Right renal pelvis (tissue), 4 donors: ENCODE data around the gene VAV1. TPM values are rescaled to one million over a fixed set of nuclear protein-coding genes. Genes with fewer than 3 reads are reported as not detected.
"Not testable (repeated sequence)": the region's sequence is repeated elsewhere in the genome, so short reads cannot be mapped to it uniquely, and the experiment has no call there.

Source experiments
- DNase-seq, 4 donors: peaks; one replicate each; pipeline ENCODE4 v3.0.0-alpha.2; 2013; ENCODE audit warnings: low read depth in 4 of 4, low spot score in 3 of 4, missing footprints in 1 of 4
- polyA plus RNA-seq, 4 donors: library from polyadenylated mRNA; unstranded; fragments of 120-200 nt; gene quantifications; one replicate each; pipeline ENCODE4 v1.2.1, GENCODE V29; 2013; ENCODE audit not compliant: insufficient read length in 4 of 4

VAV1 gene
- polyA plus RNA-seq, 4 donors = 1.2 to 1.7 (median 1.4) TPM

GRCh38 chr19:6778386-6778785 lies 5.9 kb downstream of the VAV1 start:
- DNase-seq = no peak

DNA sequence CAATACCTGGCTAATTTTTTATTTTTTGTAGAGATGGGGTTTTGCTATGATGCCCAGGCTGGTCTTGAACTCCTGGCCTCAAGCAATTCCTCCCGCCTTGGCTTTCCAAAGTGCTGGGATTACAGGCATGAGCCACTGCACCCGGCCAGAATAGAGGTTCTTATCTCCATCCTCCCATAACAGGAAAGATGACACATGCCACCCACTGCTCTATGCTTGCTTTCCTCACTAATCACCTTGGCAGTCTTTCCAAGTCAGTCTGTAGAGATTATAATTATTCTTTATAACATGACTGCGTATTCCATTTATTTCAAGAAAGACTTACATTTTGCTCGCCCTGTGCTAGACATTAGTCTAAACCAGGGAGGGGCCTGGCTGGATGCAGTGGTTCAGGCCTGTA lies 6.7 kb downstream of the VAV1 start:
- DNase-seq = no peak

GRCh38 chr19:6787393-6787792 lies 14.9 kb downstream of the VAV1 start:
- DNase-seq = no peak

DNA sequence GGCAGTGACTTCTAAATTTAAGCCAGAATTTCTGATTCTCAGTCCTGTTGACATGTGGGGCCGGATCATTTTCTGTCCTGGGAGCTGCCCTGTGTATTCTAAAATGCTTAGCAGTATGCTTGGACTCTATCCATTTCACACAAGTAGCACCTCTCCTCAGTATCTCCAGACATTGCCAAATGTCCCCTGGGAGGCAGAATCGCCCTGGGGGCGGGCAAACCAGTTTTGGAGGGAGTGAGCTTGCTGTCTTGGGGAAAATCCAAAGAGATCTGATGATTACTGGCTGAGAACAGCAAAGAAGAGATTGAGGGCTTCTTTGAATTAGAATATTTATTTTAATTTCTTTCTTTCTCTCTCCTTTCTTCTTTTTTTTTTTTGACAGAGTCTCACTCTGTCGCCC lies 16.4 kb downstream of the VAV1 start:
- DNase-seq = no peak

DNA sequence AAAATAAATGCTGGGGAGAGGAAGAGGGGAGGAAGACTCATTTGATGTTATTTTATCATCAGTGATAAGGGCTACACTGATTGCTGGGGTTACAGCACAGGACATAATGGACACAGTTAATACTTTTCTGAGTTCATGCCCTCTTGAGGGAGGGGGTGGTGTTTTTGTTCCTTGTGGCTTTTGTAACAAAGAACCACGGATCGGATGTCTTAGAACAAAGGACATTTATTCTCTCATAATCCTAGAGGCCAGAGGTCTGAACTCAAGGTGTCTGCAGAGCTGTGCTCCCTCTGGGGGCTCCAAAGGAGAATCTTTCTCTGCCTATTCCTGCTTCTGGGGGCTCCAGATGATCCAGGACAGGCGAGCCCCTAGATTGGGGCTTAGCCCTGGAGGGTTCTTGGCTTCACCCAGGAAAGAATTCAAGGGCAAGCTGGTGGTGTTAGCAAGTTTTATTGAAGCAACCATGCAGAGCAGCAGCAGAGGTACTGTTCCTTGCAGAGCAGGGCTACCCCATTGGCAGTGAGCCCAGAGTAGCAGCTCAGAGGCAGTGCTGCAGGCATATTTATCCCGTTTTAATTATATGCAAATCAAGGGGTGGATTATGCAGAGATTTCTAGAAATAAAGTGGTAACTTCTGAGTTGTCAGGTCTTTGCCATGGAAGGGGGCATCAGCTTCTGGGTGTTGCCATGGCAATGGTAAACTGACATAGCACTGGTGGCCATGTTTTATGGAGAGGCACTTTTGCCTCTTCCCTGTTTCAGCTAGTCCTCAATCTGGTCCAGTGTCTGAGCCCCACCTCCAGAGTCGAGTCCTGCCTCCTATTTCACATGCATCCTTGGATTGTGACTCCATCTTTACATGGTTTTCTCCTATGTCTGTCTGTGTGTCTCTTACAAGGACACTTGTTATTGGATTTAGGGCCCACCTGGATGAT lies 18.0 kb downstream of the VAV1 start:
- no peak for DNase-seq

GRCh38 chr19:6791237-6791636 lies 18.7 kb downstream of the VAV1 start:
- no peak for DNase-seq

GRCh38 chr19:6793411-6793810 lies 20.9 kb downstream of the VAV1 start:
- DNase-seq = no peak

DNA sequence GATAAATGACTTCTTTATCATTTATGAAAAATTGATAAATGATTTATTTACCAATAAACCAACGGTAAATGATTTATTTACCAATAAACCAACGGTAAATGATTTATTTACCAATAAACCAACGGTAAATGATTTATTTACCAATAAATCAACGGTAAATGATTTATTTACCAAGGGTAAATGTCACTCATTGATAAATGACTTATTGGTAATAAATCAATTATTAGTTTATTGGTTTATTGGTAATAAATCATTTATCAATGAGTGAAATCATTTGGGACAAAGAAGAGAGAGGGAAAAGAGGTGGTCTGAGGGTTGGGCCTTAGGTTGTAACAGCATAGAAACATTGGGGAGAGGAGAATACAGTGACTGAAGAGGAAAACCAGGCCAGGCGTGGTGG lies 21.5 kb downstream of the VAV1 start:
- no peak for DNase-seq

- DNase-seq = no peak
Observed at GRCh38 chr19:6794686-6795431, 22.4 kb downstream of the VAV1 start.

DNA sequence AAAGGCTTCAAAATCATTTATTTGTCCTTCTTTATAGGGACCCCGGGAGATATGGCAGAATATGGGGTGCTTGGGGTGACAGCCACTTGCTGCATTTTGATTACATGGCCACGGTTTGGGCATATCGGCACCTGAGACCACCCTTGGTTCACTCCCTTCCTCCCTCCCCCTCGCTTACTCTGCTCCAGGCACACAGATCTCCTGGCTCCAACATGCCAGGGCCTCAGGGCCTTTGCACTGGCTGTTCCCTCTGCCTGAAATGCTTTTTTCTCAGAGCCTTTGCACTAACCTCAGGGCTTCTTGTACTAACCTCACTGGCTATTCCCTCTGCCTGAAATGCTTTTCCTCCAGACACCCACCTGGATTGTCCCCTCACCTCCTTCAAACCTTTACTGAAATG lies 23.8 kb downstream of the VAV1 start:
- no peak for DNase-seq

DNA sequence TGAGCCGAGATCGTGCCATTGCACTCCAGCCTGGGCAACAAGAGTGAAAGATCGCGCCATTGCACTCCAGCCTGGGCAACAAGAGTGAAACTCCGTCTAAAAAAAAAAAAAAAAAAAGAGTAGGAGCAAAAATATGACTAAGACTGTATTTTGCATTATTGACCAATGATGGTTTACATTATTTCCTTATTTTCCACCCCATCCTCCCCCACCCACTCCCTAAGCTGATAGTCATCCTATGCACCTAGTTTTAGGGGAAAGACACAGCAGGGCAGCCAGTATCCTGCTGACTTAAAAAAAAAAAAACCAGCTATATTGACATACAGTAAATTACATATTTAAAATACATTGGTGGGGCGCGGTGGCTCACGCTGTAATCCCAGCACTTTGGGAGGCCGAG lies 25.1 kb downstream of the VAV1 start:
- DNase-seq = no peak

DNA sequence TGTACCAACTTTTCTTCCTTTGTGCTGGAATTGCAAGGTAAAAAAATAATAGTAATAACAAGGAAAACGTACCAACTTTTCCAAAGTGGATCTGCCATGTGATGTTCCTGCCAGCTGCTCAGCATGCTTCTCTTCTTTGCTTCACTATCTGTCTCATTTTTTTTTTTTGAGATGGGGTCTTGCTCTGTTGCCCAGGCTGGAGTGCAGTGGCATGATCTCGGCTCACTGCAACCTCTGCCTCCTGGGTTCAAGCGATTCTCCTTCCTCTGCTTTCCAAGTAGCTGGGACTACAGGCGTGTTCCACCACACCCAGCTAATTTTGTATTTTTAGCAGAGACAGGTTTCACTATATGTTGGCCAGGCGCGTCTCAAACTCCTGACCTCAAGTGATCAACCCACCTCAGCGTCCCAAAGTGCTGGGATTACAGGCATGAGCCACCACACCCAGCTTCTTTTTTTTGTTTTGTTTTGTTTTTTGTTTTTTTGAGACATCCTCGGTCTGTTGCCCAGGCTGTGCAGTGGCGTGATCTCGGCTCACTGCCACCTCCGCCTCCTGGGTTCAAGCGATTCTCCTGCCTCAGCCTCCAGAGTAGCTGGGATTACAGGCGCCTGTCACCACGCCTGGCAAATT lies 27.8 kb downstream of the VAV1 start:
- not testable (repeated sequence) for DNase-seq

- no peak for DNase-seq
Observed at GRCh38 chr19:6800991-6801484, 28.5 kb downstream of the VAV1 start.

GRCh38 chr19:6801485-6802086 lies 29.1 kb downstream of the VAV1 start:
- peak in 2 of 4 donors; percentile 2 to 9 for DNase-seq

DNA sequence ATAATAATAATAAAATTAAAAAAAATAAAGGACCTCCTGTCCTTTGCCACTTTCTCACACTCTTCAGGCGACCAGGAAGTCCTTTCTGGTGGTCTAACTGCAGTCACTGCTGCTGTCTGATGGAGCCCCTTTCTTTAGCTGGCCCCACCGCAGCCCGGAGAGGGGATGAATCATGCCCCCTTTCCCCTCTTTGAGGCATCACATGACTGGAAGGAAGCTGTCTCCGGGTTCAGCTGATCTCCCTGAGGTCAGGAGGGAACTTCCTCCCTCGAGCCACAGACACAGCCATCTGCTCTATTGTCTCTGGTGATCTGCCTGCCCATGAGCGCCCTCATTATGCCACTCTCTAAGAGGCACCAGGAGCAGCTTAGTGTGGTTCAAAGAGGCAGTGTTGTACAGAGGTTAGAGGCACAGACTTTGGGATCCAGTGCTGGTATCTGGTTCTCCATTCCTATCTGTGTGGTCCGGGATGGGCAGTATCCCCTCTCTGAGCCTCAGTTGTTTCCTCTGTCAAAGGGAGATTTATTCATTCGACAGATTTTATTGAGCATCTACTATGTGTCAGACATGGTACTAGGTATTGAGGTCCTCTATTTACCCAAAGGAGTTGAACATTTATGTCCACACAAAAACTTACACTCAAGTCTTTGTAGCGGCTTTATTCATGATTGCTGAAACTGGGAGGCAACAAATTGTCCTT lies 30.0 kb downstream of the VAV1 start:
- DNase-seq = no peak

DNA sequence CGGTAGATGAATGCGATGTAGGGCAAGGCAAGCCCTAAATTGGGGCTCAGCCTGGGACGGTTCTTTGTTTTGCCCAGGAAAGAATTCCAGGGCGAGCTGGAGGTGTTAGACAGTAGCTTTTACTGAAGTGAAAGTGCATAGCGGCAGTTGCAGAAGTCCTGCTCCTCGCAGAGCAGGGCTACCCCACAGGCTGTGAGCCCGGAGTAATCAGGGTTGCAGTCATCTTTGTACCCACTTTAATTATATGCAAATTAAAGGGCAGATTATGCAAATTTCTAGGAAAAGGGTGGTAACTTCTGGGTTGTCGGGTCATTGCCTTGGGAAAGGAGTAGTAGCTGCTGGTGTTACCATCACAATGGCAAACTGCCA lies 30.5 kb downstream of the VAV1 start:
- DNase-seq = no peak

- DNase-seq = no peak
Observed at GRCh38 chr19:6806488-6806887, 34.0 kb downstream of the VAV1 start.

DNA sequence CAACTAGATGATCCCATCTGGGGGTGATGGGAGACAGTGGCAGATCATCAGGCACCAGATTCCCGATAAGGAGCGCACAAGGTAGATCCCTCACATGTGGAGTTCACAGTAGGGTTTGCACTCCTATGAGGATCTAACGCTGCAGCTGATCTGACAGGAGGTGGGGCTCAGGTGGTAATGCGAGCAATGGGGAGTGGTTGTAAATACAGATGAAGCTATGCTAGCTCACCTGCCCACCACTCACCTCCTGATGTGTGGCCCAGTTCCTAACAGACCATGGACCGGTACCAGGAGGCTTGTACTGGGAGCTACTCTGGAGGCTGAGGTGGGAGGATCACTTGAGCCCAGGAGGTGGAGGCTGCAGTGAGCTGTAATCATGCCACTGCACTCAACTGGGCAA lies 34.8 kb downstream of the VAV1 start:
- DNase-seq = no peak

GRCh38 chr19:6808494-6808893 lies 36.0 kb downstream of the VAV1 start:
- DNase-seq = no peak

DNA sequence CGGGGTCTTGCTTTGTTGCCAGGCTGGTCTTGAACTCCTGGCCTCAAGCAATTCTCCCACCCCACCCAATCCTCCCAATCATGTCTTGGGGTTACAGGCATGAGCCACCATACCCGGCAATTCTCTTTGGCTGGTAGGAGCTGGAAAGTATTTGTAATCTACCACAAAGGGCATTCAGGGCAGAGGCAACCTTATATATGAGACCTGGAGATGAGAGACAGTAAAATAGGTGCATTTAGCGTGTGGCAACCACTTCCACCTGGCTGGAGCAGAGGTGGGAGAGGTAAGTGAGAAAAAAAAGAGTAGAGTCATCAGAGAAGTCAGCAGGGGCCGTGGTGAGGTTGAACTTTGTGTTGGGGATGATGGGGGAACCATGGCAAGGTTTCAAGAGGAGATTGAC lies 36.8 kb downstream of the VAV1 start:
- DNase-seq = no peak
